Nephron progenitor cell (in vitro differentiated cells): ENCODE results near the gene OR52I1.

Source experiments
- DNase-seq: peaks from one replicate; pipeline ENCODE4 v3.0.0; 2021
- H3K27ac Mint-ChIP-seq: 2 replicates; pipeline ENCODE4 v1.8.0; 2021; ENCODE audit warnings: mild to moderate bottlenecking, moderate library complexity, mixed read lengths
- H3K27me3 Mint-ChIP-seq: 2 replicates; pipeline ENCODE4 v1.8.0; 2021; ENCODE audit warnings: mild to moderate bottlenecking, low read depth, mixed read lengths; ENCODE audit not compliant: poor library complexity
- H3K36me3 Mint-ChIP-seq: 2 replicates; pipeline ENCODE4 v1.8.0; 2021; ENCODE audit warnings: low read depth, mixed read lengths
- H3K4me1 Mint-ChIP-seq: 2 replicates; pipeline ENCODE4 v1.8.0; 2021; ENCODE audit warnings: mixed read lengths
- H3K4me3 Mint-ChIP-seq: 2 replicates; pipeline ENCODE4 v1.8.0; 2021; ENCODE audit warnings: mild to moderate bottlenecking, moderate library complexity, mixed read lengths
- H3K9me3 Mint-ChIP-seq: 2 replicates; pipeline ENCODE4 v1.8.0; 2021; ENCODE audit warnings: mild to moderate bottlenecking, moderate library complexity, mixed read lengths
- CTCF ChIP-seq: fragments of 200-600 bp; sonication (generic); IDR thresholded peaks from 2 replicates; pipeline ENCODE4 v1.5.0; 2021; ENCODE audit warnings: antibody characterized with exemption

Gene OR52I1

GRCh38 chr11:4607096-4607495 lies 13.3 kb downstream of the OR52I1 start:
- Mint-ChIP-seq H3K36me3 (peaks cover 23% of the 10 kb centered on the region), H3K4me1 (peaks cover 20% of the 10 kb centered on the region), H3K27ac (peak overlapping the region; percentile 14), H3K27me3 (peaks cover 3% of the 10 kb centered on the region), H3K9me3 (peaks cover 4% of the 10 kb centered on the region), H3K4me3 (peak overlapping the region; percentile 91)
- no peak for TF ChIP-seq CTCF
- DNase-seq: no peak

GRCh38 chr11:4607781-4608666 lies 14.2 kb downstream of the OR52I1 start, which contains the start of gene TRIM68:
TSS of gene TRIM68 (minus strand) at chr11:4608231. CDS start at chr11:4605504, 2,727 bp downstream.
- H3K27me3 Mint-ChIP-seq: peaks cover 8% of the 10 kb centered on the region
- peak within 1 kb of the TSS; percentile 93 for H3K27ac Mint-ChIP-seq
- H3K9me3 Mint-ChIP-seq: peaks cover 4% of the 10 kb centered on the region
- H3K36me3 Mint-ChIP-seq: peaks cover 20% of the 10 kb centered on the region
- peak within 1 kb of the TSS; percentile 91 for H3K4me3 Mint-ChIP-seq
- TF ChIP-seq CTCF: no peak
- DNase-seq: peak; percentile 90
- peaks cover 20% of the 10 kb centered on the region for H3K4me1 Mint-ChIP-seq

- Mint-ChIP-seq H3K4me3 (no peak overlapping the region), H3K27ac (no peak overlapping the region), H3K36me3 (no peaks in the 10 kb centered on the region), H3K4me1 (peaks cover 20% of the 10 kb centered on the region), H3K27me3 (peaks cover 26% of the 10 kb centered on the region), H3K9me3 (peaks cover 4% of the 10 kb centered on the region)
- no peak for TF ChIP-seq CTCF
- no peak for DNase-seq
Measured at GRCh38 chr11:4610258-4610935, 16.6 kb downstream of the OR52I1 start.

- Mint-ChIP-seq H3K9me3 (peaks cover 4% of the 10 kb centered on the region), H3K27me3 (peaks cover 29% of the 10 kb centered on the region), H3K27ac (no peak overlapping the region), H3K4me3 (no peak overlapping the region), H3K36me3 (no peaks in the 10 kb centered on the region), H3K4me1 (peaks cover 8% of the 10 kb centered on the region)
- no peak for DNase-seq
- no peak for TF ChIP-seq CTCF
Measured at GRCh38 chr11:4611986-4612385, 18.1 kb downstream of the OR52I1 start.

- Mint-ChIP-seq H3K4me3 (no peak overlapping the region), H3K4me1 (no peaks in the 10 kb centered on the region), H3K27me3 (peaks cover 34% of the 10 kb centered on the region), H3K36me3 (no peaks in the 10 kb centered on the region), H3K9me3 (no peaks in the 10 kb centered on the region), H3K27ac (no peak overlapping the region)
- DNase-seq: no peak
- TF ChIP-seq CTCF: no peak
Measured at GRCh38 chr11:4615856-4616444, 22.1 kb downstream of the OR52I1 start.
